ENCODE measurements around the gene TOMM20.
"Not testable (repeated sequence)": the region's sequence is repeated elsewhere in the genome, so short reads cannot be mapped to it uniquely, and the experiment has no call there.

The TOMM20 gene

GRCh38 chr1:235128456-235129328 lies at the start of gene TOMM20:
Gene TOMM20 (minus strand): TSS chr1:235128837. CDS start chr1:235128715, 122 bp downstream.
- peaks cover 27% of the 10 kb centered on the region for H3K36me3 ChIP-seq (ENCODE audit: insufficient read depth, low read length)
- peak within 1 kb of the TSS; percentile 98 for H3K4me3 ChIP-seq (ENCODE audit: low read length)
- no peaks in the 10 kb centered on the region for H3K27me3 ChIP-seq (ENCODE audit: insufficient read depth, low read length)
- no peaks in the 10 kb centered on the region for H3K9me3 ChIP-seq (ENCODE audit: low read length)
- peak within 1 kb of the TSS; percentile 62 for H2AFZ ChIP-seq (ENCODE audit: low read depth, low read length)
- H3K4me1 ChIP-seq (ENCODE audit: insufficient read depth, low read length): peaks cover 15% of the 10 kb centered on the region

- Histone ChIP-seq H3K27me3 (ENCODE audit: insufficient read depth, low read length) (no peaks in the 10 kb centered on the region), H3K4me1 (ENCODE audit: insufficient read depth, low read length) (no peaks in the 10 kb centered on the region), H3K4me3 (ENCODE audit: low read length) (no peak overlapping the region), H3K36me3 (ENCODE audit: insufficient read depth, low read length) (peaks cover 74% of the 10 kb centered on the region), H2AFZ (ENCODE audit: low read depth, low read length) (no peak overlapping the region), H3K9me3 (ENCODE audit: low read length) (no peaks in the 10 kb centered on the region)
Measured at GRCh38 chr1:235176486-235176885, 47.8 kb upstream of the TOMM20 start.

GRCh38 chr1:235169986-235170385 lies 41.3 kb upstream of the TOMM20 start:
- Histone ChIP-seq H3K27me3 (ENCODE audit: insufficient read depth, low read length) (no peaks in the 10 kb centered on the region), H3K4me1 (ENCODE audit: insufficient read depth, low read length) (no peaks in the 10 kb centered on the region), H3K9me3 (ENCODE audit: low read length) (no peaks in the 10 kb centered on the region), H3K36me3 (ENCODE audit: insufficient read depth, low read length) (peaks cover 66% of the 10 kb centered on the region), H3K4me3 (ENCODE audit: low read length) (no peak overlapping the region), H2AFZ (ENCODE audit: low read depth, low read length) (no peak overlapping the region)

- H3K36me3 ChIP-seq (ENCODE audit: insufficient read depth, low read length): peaks cover 52% of the 10 kb centered on the region
- H3K27me3 ChIP-seq (ENCODE audit: insufficient read depth, low read length): no peaks in the 10 kb centered on the region
- no peak overlapping the region for H3K4me3 ChIP-seq (ENCODE audit: low read length)
- no peak overlapping the region for H2AFZ ChIP-seq (ENCODE audit: low read depth, low read length)
- no peaks in the 10 kb centered on the region for H3K9me3 ChIP-seq (ENCODE audit: low read length)
- H3K4me1 ChIP-seq (ENCODE audit: insufficient read depth, low read length): no peaks in the 10 kb centered on the region
Measured at GRCh38 chr1:235168375-235168774, 39.7 kb upstream of the TOMM20 start.

- Histone ChIP-seq H3K27me3 (ENCODE audit: insufficient read depth, low read length) (no peaks in the 10 kb centered on the region), H3K4me1 (ENCODE audit: insufficient read depth, low read length) (peaks cover 15% of the 10 kb centered on the region), H3K9me3 (ENCODE audit: low read length) (no peaks in the 10 kb centered on the region), H3K36me3 (ENCODE audit: insufficient read depth, low read length) (peaks cover 32% of the 10 kb centered on the region), H2AFZ (ENCODE audit: low read depth, low read length) (peak overlapping the region; percentile 77), H3K4me3 (ENCODE audit: low read length) (peak overlapping the region; percentile 98)
Measured at GRCh38 chr1:235161685-235162327, 33.2 kb upstream of the TOMM20 start.

- Histone ChIP-seq H3K4me1 (ENCODE audit: insufficient read depth, low read length) (peaks cover 15% of the 10 kb centered on the region), H3K9me3 (ENCODE audit: low read length) (no peaks in the 10 kb centered on the region), H3K36me3 (ENCODE audit: insufficient read depth, low read length) (peaks cover 34% of the 10 kb centered on the region), H3K27me3 (ENCODE audit: insufficient read depth, low read length) (no peaks in the 10 kb centered on the region), H2AFZ (ENCODE audit: low read depth, low read length) (peak within 1 kb of the TSS; percentile 77), H3K4me3 (ENCODE audit: low read length) (peak within 1 kb of the TSS; percentile 98)
Measured at GRCh38 chr1:235160957-235161684, 32.5 kb upstream of the TOMM20 start, which contains the start of gene RBM34. Gene RBM34 (minus strand): TSS chr1:235161250. CDS start chr1:235161226, 24 bp downstream.

GRCh38 chr1:235160383-235160956 lies 31.8 kb upstream of the TOMM20 start:
- H3K9me3 ChIP-seq (ENCODE audit: low read length): no peaks in the 10 kb centered on the region
- H2AFZ ChIP-seq (ENCODE audit: low read depth, low read length): peak overlapping the region; percentile 77
- peaks cover 15% of the 10 kb centered on the region for H3K4me1 ChIP-seq (ENCODE audit: insufficient read depth, low read length)
- peak overlapping the region; percentile 98 for H3K4me3 ChIP-seq (ENCODE audit: low read length)
- peaks cover 35% of the 10 kb centered on the region for H3K36me3 ChIP-seq (ENCODE audit: insufficient read depth, low read length)
- no peaks in the 10 kb centered on the region for H3K27me3 ChIP-seq (ENCODE audit: insufficient read depth, low read length)

GRCh38 chr1:235159930-235160329 lies 31.3 kb upstream of the TOMM20 start:
- not testable (repeated sequence) for H3K27me3 ChIP-seq (ENCODE audit: insufficient read depth, low read length); H3K9me3 ChIP-seq (ENCODE audit: low read length); H2AFZ ChIP-seq (ENCODE audit: low read depth, low read length)
- peak overlapping the region; percentile 98 for H3K4me3 ChIP-seq (ENCODE audit: low read length)
- H3K4me1 ChIP-seq (ENCODE audit: insufficient read depth, low read length): peaks cover 15% of the 10 kb centered on the region
- peaks cover 39% of the 10 kb centered on the region for H3K36me3 ChIP-seq (ENCODE audit: insufficient read depth, low read length)

GRCh38 chr1:235159284-235159683 lies 30.6 kb upstream of the TOMM20 start:
- Histone ChIP-seq H3K4me1 (ENCODE audit: insufficient read depth, low read length) (peaks cover 15% of the 10 kb centered on the region), H3K36me3 (ENCODE audit: insufficient read depth, low read length) (peaks cover 46% of the 10 kb centered on the region)
- H2AFZ ChIP-seq (ENCODE audit: low read depth, low read length); H3K27me3 ChIP-seq (ENCODE audit: insufficient read depth, low read length); H3K4me3 ChIP-seq (ENCODE audit: low read length); H3K9me3 ChIP-seq (ENCODE audit: low read length): not testable (repeated sequence)

- H3K4me3 ChIP-seq (ENCODE audit: low read length): no peak overlapping the region
- H3K27me3 ChIP-seq (ENCODE audit: insufficient read depth, low read length): no peaks in the 10 kb centered on the region
- peaks cover 49% of the 10 kb centered on the region for H3K36me3 ChIP-seq (ENCODE audit: insufficient read depth, low read length)
- no peak overlapping the region for H2AFZ ChIP-seq (ENCODE audit: low read depth, low read length)
- no peaks in the 10 kb centered on the region for H3K9me3 ChIP-seq (ENCODE audit: low read length)
- peaks cover 15% of the 10 kb centered on the region for H3K4me1 ChIP-seq (ENCODE audit: insufficient read depth, low read length)
Measured at GRCh38 chr1:235158680-235159079, 30.0 kb upstream of the TOMM20 start.

- Histone ChIP-seq H3K36me3 (ENCODE audit: insufficient read depth, low read length) (peaks cover 63% of the 10 kb centered on the region), H3K4me3 (ENCODE audit: low read length) (no peak overlapping the region)
Measured at GRCh38 chr1:235157150-235157549, 28.5 kb upstream of the TOMM20 start.

GRCh38 chr1:235156740-235157139 lies 28.1 kb upstream of the TOMM20 start:
- no peak overlapping the region for H2AFZ ChIP-seq (ENCODE audit: low read depth, low read length)
- no peaks in the 10 kb centered on the region for H3K27me3 ChIP-seq (ENCODE audit: insufficient read depth, low read length)
- peaks cover 14% of the 10 kb centered on the region for H3K4me1 ChIP-seq (ENCODE audit: insufficient read depth, low read length)
- no peaks in the 10 kb centered on the region for H3K9me3 ChIP-seq (ENCODE audit: low read length)
- H3K36me3 ChIP-seq (ENCODE audit: insufficient read depth, low read length): peaks cover 66% of the 10 kb centered on the region
- H3K4me3 ChIP-seq (ENCODE audit: low read length): no peak overlapping the region

More at GRCh38 chr1:235157150-235157549, 28.5 kb upstream of the TOMM20 start:
- H2AFZ ChIP-seq (ENCODE audit: low read depth, low read length): no peak overlapping the region
- H3K27me3 ChIP-seq (ENCODE audit: insufficient read depth, low read length): no peaks in the 10 kb centered on the region
- H3K4me1 ChIP-seq (ENCODE audit: insufficient read depth, low read length): peaks cover 15% of the 10 kb centered on the region
- H3K9me3 ChIP-seq (ENCODE audit: low read length): no peaks in the 10 kb centered on the region

Measured in neuron (in vitro differentiated cells).